ENCODE data around the gene HAO2. TPM values are rescaled to one million over a fixed set of nuclear protein-coding genes. Genes with fewer than 3 reads are reported as not detected.
"Not testable (repeated sequence)": the region's sequence is repeated elsewhere in the genome, so short reads cannot be mapped to it uniquely, and the experiment has no call there.

HAO2 gene
- total RNA-seq, 4 donors from 2014 or later, result not detected

- no peak for TF ChIP-seq CTCF (IDR thresholded peaks at IDR 0.05)
- ATAC-seq (ENCODE audit: low FRiP score) (no peak), DNase-seq (ENCODE audit: low spot score) (no peak)
These were observed 6.8 kb downstream of the HAO2 start for GRCh38 chr1:119375366-119375765.

- ATAC-seq (ENCODE audit: low FRiP score), result no peak
- TF ChIP-seq CTCF (IDR thresholded peaks at IDR 0.05), result no peak
- DNase-seq (ENCODE audit: low spot score), result no peak
These were observed 8.0 kb downstream of the HAO2 start for GRCh38 chr1:119376594-119376993.

GRCh38 chr1:119377594-119377993, 9.0 kb downstream of the HAO2 start:
- ATAC-seq (ENCODE audit: low FRiP score); DNase-seq (ENCODE audit: low spot score): not testable (repeated sequence)

- no peak for TF ChIP-seq CTCF (IDR thresholded peaks at IDR 0.05)
- no peak for ATAC-seq (ENCODE audit: low FRiP score)
These were observed 10.5 kb downstream of the HAO2 start for GRCh38 chr1:119379117-119379516.

GRCh38 chr1:119380304-119380703, 11.7 kb downstream of the HAO2 start:
- DNase-seq (ENCODE audit: low spot score), result no peak
- no peak for TF ChIP-seq CTCF (IDR thresholded peaks at IDR 0.05)
- ATAC-seq (ENCODE audit: low FRiP score), result no peak

More at GRCh38 chr1:119379117-119379516, 10.5 kb downstream of the HAO2 start:
- DNase-seq (ENCODE audit: low spot score), result no peak

- no peak for TF ChIP-seq CTCF (IDR thresholded peaks at IDR 0.05)
- ATAC-seq (ENCODE audit: low FRiP score) (no peak), DNase-seq (ENCODE audit: low spot score) (no peak)
These were observed 12.5 kb downstream of the HAO2 start for GRCh38 chr1:119380983-119381662.

GRCh38 chr1:119384591-119384990, 16.0 kb downstream of the HAO2 start:
- DNase-seq (ENCODE audit: low spot score) (no peak), ATAC-seq (ENCODE audit: low FRiP score) (no peak)
- no peak for TF ChIP-seq CTCF (IDR thresholded peaks at IDR 0.05)

Data from omental fat pad (tissue), 4 donors.